ENCODE data around the gene SPATS2.
"Not testable (repeated sequence)": the region's sequence is repeated elsewhere in the genome, so short reads cannot be mapped to it uniquely, and the experiment has no call there.

SPATS2 gene

DNA sequence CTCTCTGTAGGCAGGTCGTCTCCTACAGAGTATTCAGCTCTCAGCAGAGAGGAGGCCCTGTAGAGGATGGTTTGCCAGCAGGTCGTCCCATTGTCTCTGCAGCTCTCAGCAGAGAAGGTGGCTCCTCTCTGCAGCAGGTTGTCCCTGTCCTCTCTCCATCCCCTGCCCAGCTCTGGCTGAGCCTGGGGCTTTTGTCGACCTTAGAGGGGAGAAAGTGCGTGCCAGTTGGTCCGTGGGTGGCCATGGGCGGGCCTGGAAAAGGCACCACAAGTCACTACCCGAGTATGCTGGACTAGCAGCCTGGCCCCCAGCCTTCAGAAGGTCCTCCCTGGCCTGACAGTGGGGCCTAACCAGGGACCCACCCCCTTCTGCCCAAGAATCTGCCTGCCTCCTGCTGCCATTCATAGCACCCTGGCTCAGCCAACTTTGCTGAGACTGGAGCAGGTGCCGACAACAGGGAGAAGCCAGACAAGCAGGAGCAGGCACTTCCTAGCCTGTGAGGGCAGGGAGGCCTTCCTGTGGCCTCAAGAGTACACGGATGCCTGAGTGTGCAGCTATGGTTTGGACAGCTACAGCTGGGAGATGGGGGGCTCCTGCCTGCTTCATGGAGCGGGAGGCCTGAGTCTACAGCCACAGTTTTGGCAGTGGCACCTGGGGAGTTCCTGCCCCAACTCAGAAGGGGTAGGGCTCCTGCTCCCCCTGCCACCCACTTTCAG is 111.8 kb downstream of the SPATS2 start:
- no peak for DNase-seq

DNA sequence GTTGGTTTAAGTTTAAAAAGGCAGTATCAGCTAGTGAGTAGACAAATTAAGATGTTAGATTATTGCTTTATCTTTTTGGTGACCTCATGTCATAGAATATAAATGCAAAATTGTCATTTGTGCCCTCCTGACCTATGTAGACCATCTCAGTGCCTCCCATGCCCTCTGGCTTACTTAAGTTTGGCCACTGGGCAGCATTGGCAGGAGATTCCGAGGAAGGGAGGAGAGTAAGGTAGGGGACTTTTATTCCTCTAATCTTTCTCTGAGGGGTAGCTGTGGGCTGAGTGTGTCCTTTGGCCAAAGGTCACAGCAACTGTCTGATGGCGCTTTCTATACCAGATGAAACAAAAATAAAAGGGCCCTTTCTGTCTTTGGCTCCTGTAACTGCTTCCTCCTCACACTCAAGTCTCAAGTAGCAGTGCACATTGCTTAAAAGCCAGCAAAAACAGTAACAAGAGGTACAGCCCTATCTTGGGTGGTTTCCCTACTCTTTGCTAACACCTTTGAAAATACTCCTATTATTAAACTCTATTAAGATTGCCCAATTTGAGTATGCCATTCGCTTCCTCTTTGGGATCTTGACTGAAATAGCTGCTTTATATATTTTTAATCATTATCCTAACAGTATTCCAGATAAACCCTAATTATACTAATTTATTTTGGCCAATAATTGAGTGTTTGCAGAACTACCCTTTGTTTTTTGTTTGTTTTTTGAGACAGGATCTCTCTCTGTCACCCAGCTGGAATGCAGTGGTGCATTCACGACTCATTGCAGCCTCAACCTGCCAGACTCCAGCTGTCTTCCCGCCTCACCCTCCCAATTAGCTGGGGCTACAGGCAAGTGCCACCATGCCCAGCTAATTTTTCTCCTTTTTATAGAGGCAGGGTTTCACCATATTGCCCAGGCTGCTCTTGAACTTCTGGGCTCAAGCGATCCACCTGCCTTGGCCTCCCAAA is 115.1 kb downstream of the SPATS2 start:
- DNase-seq = peak in 1 of 2 experiments; percentile 5

GRCh38 chr12:49483619-49484018 is 116.4 kb downstream of the SPATS2 start:
- DNase-seq = no peak

DNA sequence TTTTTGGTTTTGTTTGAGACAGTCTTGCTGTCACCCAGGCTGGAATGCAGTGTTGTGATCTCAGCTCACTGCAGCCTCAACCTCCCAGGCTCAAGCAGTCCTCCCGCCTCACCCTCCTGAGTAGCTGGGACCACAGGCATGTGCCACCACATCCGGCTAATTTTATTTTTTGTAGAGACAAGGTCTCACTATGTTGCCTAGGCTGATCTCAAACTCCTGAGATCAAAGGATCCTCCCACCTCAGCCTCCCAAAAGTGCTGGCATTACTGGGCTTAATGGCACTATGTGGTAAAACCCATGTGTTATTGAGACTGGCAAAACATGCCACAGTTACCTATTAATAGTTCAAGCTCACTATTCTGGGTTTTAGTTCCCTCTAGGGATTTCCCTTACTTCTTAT is 120.3 kb downstream of the SPATS2 start:
- DNase-seq = no peak

GRCh38 chr12:49489154-49489553 is 121.9 kb downstream of the SPATS2 start:
- DNase-seq = no peak

DNA sequence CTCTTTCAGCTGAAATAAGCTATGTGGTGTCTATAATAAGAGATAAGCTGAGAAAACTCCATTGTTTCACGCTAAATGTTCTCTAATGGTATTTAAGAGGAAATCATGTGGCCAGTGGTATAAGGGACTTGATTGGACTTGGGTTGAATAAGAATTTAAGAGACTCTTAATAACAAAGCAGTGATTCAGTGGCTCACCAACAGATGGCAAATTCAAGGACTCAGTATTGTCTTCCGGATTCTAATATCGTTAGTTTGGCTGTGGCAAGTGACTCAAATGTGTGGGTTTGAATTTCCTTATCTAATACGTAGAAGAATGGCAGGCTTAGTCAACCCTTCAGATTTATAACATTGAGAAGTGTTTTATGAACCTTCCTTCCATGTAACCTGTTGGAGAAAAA is 122.5 kb downstream of the SPATS2 start:
- DNase-seq = no peak

- DNase-seq = no peak
Observed at GRCh38 chr12:49491823-49492222, 124.6 kb downstream of the SPATS2 start.

GRCh38 chr12:49493900-49494299 is 126.6 kb downstream of the SPATS2 start:
- no peak for DNase-seq

DNA sequence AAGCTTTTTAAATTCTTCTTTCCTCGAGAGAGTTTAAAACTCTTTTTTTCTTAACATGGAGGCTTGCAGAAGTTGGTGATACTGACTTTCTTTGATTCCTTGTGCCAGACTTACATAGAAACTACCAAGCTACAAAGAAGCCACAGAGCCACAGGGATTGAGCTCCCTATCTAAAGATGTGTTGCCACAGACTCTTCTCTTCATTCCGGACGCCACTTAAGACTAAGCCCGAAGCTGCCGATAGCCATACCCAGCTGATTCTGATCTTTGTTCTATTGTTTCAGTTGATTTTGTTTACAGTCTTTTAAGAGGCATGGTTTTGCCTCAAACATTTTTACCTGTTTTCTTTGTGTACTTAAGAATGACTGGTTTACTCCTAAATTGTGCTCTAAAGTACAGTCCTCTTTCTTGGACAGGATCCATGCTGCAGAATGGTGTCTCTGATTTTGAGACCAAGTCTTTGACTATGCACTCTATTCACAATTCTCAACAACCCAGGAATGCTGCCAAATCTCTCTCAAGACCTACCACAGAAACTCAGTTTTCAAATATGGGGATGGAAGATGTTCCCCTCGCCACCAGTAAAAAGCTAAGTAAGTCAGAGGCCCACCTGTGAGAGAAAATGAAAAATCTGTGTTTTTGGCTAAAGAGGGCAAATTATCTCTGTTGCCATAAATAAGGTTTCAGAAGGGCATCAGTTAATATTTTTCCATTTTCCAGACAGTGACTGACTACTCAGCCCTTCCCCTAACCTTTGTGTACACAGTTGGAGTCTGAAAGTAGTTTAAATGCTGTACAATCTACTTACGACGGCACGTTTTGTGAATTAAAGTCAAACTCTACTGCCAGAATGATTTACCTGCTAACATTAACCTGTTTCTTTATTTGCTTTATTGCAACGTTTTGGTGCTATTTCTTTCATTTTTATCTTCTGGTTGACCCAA is 129.4 kb downstream of the SPATS2 start:
- DNase-seq = peak in 1 of 2 experiments; percentile 4

- DNase-seq = no peak
Observed at GRCh38 chr12:49501895-49502294, 134.6 kb downstream of the SPATS2 start.

DNA sequence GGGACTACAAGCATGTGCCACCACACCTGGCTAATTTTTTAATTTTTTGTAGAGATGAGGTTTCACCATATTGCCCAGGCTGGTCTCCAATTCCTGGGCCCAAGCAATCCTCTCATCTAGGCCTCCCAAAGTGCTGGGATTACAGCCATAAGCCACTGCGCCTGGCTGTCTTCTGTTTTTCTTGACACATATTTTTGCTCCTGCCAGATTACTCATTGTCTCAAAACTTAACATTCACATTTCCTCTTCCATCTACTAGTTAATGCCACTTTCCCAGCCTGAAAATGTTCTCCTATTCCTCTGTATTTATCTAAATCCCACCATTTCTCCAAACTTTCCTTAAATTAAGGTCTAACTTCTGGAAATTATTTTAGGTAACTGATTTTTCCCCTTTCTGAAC is 135.3 kb downstream of the SPATS2 start:
- no peak for DNase-seq

DNA sequence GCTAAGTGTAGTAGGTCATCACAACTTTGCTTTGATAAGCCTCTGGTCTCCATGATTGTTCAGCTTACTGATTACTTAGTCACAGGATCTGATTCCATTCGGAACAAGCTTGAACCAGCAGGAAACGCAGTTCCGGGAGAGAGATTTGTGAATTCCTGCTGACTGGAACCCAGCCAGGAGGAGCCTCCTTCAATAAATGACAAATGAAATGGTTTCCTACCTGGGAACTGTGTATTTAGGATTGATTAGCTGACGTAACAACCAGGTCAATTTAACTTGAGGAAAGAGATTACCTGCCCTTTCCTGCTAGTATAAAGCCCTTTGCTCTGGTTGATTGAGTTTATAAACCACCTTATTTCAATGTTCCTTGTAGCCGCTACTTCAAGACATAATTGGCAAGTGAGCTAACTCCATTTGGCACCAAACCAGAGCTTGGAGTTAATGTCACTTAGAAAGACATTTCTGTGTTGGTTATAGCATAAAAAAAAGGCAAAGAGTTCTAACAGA is 136.5 kb downstream of the SPATS2 start:
- DNase-seq = peak in 1 of 2 experiments; percentile 53

- no peak for DNase-seq
Observed at GRCh38 chr12:49505672-49506071, 138.4 kb downstream of the SPATS2 start.

DNA sequence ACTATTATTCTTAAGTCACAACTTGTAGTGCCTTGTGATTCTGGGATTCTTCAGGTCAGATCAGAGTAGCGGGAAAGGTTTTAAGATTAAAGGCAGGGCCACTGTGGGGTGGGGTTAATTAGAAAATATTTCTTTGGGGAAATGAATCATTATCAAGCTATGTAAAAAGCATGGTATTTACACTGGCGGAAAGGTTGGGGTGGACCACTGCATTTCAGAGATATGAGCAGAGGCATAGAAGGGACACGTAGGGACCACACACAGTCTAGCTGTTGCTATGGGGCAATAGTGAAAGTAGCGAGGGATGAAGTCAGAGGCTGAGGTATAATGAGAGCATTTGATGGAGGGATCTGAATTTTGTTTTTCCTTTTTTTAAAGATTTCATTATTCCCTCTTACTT is 139.9 kb downstream of the SPATS2 start:
- DNase-seq = no peak

DNA sequence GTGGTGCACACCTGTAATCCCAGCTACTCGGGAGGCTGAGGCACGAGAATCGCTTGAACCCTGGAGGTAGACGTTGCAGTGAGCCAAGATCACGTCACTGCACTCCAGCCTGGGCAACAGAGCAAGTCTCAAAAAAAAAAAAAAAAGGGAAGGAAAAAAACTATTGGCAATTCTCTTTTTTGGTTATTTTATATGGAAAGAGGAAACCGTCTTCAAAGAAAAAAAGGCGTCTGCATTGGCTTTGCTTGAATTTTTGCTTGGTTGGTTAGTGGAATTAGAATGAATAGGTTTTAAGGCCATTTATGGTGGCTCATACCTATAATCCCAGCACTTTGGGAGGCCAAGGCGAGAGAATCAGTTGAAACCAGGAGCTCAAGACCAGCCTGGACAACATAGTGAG is 142.4 kb downstream of the SPATS2 start:
- not testable (repeated sequence) for DNase-seq

GRCh38 chr12:49511410-49511809 is 144.1 kb downstream of the SPATS2 start:
- no peak for DNase-seq

GRCh38 chr12:49512546-49512945 is 145.3 kb downstream of the SPATS2 start:
- DNase-seq = no peak

DNA sequence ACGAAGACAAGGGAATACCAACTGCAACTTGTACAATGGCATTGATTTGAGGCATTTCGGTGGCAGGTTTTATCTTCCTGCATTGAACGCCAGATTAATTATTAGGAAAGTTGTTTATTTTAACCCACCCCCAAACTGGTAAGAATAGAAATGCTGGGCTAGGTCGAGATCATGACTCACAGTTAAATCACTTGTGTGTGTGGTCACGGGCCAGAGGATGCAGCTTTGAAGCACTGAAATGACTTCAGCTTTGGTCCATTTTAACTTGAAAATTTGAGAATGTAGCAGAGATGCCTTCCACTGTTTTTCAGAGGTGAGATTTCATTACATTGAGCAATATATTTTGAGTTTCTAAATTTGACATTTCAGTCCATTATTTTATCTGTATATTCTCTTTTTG is 148.0 kb downstream of the SPATS2 start:
- DNase-seq = no peak

DNA sequence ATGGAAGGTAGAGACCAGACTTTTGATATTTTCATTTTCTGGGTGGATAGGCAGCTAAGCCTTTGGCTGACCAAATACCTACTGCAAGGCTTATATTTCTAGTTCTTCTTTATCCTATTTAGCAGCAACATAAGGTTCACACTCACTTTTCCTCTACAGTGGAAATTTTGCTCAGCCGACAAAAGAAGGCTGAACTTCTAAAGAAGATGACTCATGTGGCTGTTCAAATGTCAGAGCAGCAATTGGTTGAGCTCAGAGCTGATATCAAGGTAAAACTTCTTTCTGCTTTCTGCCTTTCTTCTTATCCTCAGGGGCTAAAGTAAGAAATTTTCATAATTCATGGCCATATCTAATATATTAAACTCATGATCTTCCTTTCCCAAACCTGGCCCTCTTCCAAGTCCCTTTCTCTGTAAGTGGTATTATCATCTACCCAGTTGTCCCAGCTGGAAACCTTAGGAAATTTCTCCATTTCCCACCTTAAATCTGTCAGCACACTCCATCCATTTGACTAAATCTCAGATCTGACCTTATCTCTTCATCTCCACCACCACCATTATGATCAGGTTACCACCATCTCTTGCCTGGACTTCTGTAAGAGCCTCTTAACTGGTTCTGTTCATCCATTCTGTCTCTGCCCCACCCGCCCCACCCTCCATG is 151.8 kb downstream of the SPATS2 start:
- DNase-seq = no peak

- no peak for DNase-seq
Observed at GRCh38 chr12:49519574-49519936, 152.3 kb downstream of the SPATS2 start.

DNA sequence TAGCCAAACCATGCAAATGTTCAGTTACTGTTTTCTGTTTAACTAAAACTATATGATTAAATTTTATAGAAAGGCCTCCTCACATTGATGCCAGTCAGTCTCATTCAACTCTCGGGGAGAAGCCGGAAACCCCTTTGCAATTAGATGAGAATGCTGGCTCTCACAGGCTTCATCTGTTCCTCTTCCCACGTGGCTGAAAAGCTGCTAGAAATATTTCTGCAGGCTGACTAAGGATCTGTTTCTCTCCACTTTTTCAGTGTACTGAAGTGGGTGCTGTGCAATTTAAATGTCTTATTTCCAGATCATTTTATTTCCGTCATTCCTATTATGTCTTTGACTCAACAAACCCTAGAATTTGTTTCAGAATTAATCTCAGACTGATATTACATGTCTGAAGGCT is 154.1 kb downstream of the SPATS2 start:
- DNase-seq = no peak

- no peak for DNase-seq
Observed at GRCh38 chr12:49524660-49525324, 157.5 kb downstream of the SPATS2 start.
